GM23338 (cell line): ENCODE measurements around the gene MBNL1.

Experiments
- CREB1 ChIP-seq: fragments of 250-450 bp; sonication (Bioruptor Pico); IDR thresholded peaks from 2 replicates; pipeline ENCODE4 v1.5.0; 2020; ENCODE audit warnings: low read depth, mild to moderate bottlenecking, moderate library complexity
- EZH2 ChIP-seq: fragments of 200-600 bp; sonication (generic); IDR thresholded peaks from one replicate; pipeline ENCODE4 v1.8.0; 2017; ENCODE audit warnings: antibody characterized with exemption, mild to moderate bottlenecking, low read depth; ENCODE audit not compliant: unreplicated experiment
- EZH2phosphoT487 ChIP-seq: fragments of 200-600 bp; sonication (generic); IDR thresholded peaks from one replicate; pipeline ENCODE4 v1.8.1; 2018; ENCODE audit warnings: antibody characterized with exemption; ENCODE audit not compliant: unreplicated experiment
- JUNB ChIP-seq: IDR thresholded peaks from one replicate; pipeline ENCODE4 v1.6.1; 2016; ENCODE audit warnings: antibody characterized with exemption; ENCODE audit not compliant: unreplicated experiment
- POLR2AphosphoS5 ChIP-seq: IDR thresholded peaks from 2 replicates; pipeline ENCODE4 v1.6.1; 2016; ENCODE audit warnings: antibody characterized with exemption, low read depth
- STAT1 ChIP-seq: IDR thresholded peaks from one replicate; pipeline ENCODE4 v1.6.1; 2016; ENCODE audit warnings: antibody characterized with exemption; ENCODE audit not compliant: unreplicated experiment
- TF ChIP-seq, protein P1 (sequence below), 2 experiments: fragments of 200-600 bp in 1 of 2; sonication (generic) in 1 of 2; conservative IDR thresholded peaks; 2 replicates each; pipeline versions ENCODE4 v1.5.1 to v1.6.1; 2016 to 2017; ENCODE audit warnings: antibody characterized with exemption in 2 of 2, low read depth in 2 of 2, mild to moderate bottlenecking in 2 of 2, moderate library complexity in 1 of 2

DNA sequence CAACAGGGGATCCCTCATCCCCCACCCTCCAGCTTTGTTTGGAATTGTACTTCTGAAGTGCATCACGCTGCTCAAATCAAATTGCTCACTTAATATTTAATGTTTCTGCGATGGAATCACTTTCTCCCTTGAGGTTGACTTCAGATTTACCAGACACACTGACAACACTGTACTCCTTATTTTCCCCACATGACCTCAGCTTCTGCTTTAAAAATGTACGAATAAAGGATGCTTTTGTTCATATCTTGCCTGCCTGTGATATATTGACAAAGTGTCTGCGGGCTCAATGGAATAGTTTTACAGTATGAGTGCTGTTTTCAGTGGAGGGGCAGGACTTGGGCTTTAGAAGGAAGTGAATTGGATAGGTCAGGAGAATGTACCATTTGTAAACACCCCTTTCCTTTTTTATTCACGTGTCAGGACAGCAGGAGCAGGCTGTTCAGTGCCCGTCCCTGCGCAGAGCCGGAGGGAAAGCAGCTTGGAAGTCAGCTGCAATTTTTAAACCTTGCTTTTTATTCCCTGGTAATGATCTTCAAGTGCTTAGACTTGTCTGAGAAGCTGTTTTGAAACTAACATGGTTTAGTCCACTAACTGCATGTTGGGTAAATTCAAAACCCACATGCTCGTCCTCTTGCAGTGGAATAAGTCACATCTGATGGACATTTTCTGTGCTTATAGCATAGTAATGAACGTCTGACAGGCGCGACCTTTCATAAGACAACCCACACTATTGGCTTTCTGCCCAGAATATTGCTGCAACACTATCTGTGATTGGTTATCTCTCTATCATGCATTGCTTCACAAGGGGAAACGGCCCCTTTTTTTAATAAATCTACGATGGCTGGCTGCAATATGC lies 29.9 kb downstream of the MBNL1 start:
- TF ChIP-seq, protein P1, sequence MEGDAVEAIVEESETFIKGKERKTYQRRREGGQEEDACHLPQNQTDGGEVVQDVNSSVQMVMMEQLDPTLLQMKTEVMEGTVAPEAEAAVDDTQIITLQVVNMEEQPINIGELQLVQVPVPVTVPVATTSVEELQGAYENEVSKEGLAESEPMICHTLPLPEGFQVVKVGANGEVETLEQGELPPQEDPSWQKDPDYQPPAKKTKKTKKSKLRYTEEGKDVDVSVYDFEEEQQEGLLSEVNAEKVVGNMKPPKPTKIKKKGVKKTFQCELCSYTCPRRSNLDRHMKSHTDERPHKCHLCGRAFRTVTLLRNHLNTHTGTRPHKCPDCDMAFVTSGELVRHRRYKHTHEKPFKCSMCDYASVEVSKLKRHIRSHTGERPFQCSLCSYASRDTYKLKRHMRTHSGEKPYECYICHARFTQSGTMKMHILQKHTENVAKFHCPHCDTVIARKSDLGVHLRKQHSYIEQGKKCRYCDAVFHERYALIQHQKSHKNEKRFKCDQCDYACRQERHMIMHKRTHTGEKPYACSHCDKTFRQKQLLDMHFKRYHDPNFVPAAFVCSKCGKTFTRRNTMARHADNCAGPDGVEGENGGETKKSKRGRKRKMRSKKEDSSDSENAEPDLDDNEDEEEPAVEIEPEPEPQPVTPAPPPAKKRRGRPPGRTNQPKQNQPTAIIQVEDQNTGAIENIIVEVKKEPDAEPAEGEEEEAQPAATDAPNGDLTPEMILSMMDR (conservative IDR thresholded peaks at IDR 0.05; ENCODE audit: low read depth in 2 of 2) = no peak
- no peak for TF ChIP-seq STAT1
- TF ChIP-seq EZH2phosphoT487 = no peak
- no peak for TF ChIP-seq JUNB
- no peak for TF ChIP-seq POLR2AphosphoS5
- TF ChIP-seq EZH2 = no peak
- no peak for TF ChIP-seq CREB1
